Upper lobe of left lung (tissue), 4 donors: Measurements from ENCODE around the gene OPCML.

Source experiments
- POLR2A ChIP-seq, 4 donors: fragments of 450-650 bp; IDR thresholded peaks; one replicate each; pipeline ENCODE4 v1.5.1; 2016 to 2017; ENCODE audit warnings: antibody characterized with exemption in 4 of 4, mild to moderate bottlenecking in 2 of 4
- POLR2AphosphoS5 ChIP-seq, 2 donors: sonication (generic); formaldehyde crosslinking; IDR thresholded peaks; one replicate each; pipeline ENCODE4 v1.5.1; 2017; ENCODE audit warnings: antibody characterized with exemption in 2 of 2
- TF ChIP-seq, protein P1 (sequence below), 6 experiments: fragments of 450-650 bp in 4 of 6; fragments of 200-600 bp in 2 of 6; sonication (generic) in 2 of 6; IDR thresholded peaks; one replicate each; pipeline ENCODE4 v1.5.1; 2016 to 2019; ENCODE audit warnings: antibody characterized with exemption in 6 of 6

DNA sequence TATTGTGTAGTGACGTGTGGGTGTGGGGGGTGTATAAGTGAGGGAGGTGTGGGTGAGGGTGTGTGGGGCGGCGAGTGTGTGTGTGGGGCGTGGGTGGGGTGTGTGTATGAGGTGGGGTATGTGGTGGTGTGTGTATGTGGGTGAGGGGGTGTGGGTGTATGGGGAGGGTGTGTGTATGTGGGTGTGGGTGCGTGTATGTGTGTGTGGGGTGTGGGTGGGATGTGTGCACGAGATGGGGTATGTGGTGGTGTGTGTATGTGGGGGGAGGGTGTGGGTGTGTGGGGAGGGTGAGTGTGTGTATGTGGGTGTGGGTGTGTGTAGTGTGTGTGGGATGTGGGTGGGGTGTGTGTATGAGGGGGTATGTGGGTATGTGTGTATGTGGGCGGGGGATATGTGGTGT, 205.5 kb downstream of the OPCML start:
- TF ChIP-seq POLR2A (IDR thresholded peaks at IDR 0.05), result no peak
- TF ChIP-seq, protein P1, sequence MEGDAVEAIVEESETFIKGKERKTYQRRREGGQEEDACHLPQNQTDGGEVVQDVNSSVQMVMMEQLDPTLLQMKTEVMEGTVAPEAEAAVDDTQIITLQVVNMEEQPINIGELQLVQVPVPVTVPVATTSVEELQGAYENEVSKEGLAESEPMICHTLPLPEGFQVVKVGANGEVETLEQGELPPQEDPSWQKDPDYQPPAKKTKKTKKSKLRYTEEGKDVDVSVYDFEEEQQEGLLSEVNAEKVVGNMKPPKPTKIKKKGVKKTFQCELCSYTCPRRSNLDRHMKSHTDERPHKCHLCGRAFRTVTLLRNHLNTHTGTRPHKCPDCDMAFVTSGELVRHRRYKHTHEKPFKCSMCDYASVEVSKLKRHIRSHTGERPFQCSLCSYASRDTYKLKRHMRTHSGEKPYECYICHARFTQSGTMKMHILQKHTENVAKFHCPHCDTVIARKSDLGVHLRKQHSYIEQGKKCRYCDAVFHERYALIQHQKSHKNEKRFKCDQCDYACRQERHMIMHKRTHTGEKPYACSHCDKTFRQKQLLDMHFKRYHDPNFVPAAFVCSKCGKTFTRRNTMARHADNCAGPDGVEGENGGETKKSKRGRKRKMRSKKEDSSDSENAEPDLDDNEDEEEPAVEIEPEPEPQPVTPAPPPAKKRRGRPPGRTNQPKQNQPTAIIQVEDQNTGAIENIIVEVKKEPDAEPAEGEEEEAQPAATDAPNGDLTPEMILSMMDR (IDR thresholded peaks at IDR 0.05), result no peak
- TF ChIP-seq POLR2AphosphoS5 (IDR thresholded peaks at IDR 0.05), result no peak
